Anterior cingulate cortex (tissue), 58 donors: Measurements from ENCODE around the gene LMAN2L.

Source experiments
- DNase-seq, 58 donors: peaks; one replicate each; lab custom pipeline; 2025; lab: John Stamatoyannopoulos, UW

LMAN2L gene, protein sequence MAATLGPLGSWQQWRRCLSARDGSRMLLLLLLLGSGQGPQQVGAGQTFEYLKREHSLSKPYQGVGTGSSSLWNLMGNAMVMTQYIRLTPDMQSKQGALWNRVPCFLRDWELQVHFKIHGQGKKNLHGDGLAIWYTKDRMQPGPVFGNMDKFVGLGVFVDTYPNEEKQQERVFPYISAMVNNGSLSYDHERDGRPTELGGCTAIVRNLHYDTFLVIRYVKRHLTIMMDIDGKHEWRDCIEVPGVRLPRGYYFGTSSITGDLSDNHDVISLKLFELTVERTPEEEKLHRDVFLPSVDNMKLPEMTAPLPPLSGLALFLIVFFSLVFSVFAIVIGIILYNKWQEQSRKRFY

DNA sequence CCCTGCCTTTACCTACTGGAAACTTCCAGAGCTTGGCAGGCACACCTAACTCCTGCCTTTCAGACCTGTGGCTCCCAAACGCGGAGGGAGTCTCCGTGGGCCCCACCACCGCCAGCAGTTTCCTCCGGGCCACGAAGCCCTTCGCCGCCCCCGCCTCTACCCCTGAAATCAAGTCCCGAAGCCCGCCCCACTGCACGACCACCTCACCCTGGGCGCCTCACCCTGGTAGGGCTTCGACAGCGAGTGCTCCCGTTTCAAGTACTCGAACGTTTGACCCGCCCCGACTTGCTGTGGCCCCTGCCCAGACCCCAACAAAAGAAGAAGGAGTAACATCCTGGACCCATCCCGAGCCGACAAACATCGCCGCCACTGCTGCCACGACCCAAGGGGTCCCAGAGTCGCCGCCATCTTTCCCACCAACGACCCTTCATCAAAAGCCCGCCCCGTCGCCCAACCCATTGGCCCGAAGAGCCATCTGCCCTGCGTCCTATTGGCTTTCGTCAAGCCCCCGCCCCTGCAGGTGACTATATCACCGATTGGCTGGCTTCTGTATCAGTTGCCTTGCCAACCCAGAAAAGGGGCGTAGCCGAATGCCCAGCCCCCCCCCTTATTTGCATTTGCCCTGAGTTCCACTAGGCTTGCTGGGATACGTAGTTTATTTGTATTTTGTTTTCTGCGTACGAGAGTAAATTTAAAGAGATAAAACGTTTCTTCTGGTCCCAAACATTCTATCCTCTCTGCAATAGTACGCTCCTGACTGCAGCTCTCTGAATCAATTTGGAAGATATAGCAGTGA, at the start of gene LMAN2L:
Gene LMAN2L (minus strand): TSS at position 432 of the 796 bp plus-strand sequence. CDS start 24 bp downstream, at position 408.
- DNase-seq = peak; percentile 82 to 99 (median 96)

DNA sequence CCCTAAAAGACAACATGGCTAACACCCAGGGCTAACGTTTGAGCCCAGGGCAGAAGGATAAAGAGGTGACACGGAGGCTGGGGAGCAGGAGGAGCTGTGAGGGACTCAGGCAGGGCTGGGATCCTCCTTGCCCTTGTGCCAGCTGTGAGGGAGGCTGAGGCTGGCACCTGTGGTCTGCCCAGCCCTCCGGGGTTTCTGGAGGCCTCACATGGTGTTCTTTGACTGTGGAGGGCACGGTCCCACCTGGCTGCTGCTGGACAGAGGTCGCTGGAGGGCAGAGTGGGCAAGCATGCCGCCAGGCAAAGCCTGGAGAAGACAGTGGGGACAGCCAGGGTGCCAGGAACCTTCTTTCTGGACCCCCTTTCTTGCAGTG, 49.4 kb upstream of the LMAN2L start:
- DNase-seq = no peak

DNA sequence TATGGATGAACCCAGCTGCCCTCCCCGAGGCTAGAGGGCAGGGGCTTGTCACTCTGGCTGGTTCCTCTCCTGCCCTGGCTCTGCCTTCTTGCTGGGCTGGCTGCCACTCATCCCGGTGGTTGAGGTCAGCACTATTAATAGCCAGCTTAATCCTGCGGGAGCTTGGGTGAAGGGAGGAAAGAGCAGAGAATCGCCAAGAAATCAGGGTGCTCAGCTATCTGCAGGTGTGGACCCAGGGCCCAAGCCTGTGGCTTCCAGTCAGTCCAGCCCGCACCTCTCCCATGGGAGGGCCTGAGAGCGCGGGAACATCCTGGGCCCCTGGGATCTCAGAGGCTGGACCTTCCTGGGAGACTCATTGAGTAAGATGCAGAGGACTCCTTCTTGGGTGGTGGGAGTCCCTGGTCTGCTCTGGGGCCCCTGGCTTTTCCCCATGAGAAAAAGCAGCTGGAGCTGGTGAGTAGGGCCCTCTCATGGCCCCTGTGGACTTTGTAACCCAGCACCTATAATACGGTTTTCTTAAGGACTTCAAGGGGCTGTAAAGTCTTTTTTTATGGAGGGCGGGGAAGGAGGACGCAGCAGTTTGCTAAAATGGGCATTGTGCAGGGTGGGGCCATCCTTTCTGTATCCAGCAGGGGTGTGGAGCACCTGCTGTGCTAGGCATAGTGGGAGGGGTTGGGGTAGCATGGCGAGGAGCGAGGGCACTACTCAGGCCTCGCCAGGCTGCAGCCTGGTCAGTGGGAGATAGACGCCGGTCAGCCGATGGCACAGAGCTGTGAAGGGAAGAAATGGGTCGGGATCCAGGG, 48.8 kb upstream of the LMAN2L start:
- peak in 20 of 58 donors; percentile 16 to 67 (median 40) for DNase-seq

DNA sequence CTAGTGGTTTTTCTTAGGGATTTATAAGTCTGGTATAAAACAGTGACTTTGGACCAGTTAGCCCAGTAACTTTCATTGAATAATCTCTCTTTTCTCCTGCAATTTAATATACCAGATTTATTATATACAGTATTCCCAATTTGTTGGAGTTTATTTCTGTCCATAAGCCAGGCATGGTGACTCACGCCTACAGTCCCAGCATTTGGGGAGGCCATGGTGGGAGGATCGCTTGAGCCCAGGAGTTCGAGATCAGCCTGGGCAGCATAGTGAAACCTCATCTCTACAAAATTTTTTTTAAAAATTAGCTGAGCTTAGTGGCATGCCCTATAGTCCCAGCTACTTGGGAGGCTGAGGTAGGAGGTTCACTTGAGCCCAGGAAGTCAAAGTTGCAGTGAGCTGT, 47.5 kb upstream of the LMAN2L start:
- no peak for DNase-seq

DNA sequence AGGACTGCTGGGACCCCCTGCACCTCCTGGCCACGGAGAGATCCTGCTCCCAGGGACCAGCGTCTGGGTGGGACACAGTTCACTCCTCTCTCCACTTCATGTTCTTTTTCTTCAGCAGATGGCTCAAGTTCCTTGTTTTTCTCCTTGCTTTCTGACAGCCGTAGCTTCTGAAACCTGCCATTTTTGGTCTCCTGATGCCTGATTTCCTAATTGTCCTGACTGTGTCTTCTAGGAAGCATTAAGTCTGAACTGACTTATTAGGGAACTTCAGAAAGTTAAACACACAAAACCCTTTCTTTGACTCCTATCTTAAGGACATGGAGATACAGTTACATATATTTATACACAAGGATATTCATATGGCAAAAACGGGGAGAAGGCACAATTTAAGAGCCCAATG, 43.5 kb upstream of the LMAN2L start:
- no peak for DNase-seq

DNA sequence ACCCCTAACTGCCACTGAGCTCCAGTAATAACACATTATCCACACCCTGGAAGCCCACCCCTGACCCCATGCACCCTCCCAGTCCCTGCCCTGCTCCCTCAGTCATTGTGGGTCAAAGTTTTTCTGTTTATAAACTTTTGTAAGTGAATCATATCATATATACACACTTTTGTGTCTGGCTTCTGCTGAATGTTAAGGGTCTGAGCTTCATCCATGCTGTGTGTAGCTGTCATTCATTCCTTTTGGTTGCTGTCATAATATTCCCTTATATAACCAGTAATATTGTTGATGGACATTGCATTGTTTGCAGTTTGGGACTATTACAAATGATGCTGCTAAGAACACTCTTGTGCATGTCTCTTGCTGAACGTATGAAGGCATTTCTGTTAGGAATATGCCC, 35.3 kb upstream of the LMAN2L start:
- no peak for DNase-seq

DNA sequence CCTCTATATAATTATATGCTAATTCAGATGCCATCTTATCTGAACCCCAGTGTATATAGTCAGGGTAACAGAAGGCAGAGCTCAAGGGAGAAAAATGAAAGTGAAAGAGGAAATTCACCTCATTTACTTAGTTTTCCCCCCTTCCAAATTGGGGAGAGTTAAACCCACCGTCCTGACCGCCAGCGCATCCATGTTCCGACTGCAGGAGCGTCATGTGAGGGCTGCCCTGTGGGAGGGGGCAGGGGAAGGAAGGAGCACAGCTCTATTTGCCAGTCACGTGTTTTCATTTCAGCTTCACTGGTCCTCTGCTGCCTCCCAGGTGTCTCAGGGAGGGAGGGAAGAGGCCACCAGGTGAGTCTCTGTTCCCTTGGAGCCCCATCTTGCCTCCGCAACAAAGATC, 34.1 kb upstream of the LMAN2L start:
- no peak for DNase-seq

DNA sequence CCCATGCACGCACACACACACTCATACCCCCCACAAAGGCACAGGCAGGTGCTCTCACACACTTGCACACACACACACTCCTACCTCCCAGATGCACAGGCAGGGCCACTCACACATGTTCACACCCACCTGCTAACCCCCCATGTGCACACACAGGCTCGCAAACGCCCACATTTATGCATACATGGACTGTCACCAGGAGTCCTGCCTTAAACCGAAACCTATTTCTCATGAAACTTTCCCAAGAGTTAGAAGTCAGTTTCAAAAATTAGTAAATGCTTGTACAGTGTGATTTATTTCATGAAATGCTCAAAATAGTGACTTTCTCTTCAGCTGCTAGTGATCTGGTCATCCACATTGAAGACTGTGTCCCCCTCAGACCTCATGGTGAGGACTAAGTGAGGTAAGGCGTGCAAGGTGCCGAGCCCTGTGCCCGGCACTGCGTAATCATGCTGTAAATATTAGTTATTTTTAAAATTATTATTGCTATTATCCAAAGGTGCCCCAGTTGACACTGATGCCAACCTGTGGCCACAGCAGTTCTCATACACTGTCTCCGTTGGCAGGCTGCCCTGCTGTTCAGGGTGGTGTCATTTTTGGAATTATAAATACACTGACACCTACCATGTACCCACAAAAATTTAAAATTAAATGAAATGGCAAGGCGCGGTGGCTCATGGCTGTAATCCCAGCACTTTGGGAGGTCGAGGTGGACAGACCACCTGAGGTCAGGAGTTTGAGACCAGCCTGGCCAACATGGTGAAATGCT, 33.2 kb upstream of the LMAN2L start:
- DNase-seq = no peak

DNA sequence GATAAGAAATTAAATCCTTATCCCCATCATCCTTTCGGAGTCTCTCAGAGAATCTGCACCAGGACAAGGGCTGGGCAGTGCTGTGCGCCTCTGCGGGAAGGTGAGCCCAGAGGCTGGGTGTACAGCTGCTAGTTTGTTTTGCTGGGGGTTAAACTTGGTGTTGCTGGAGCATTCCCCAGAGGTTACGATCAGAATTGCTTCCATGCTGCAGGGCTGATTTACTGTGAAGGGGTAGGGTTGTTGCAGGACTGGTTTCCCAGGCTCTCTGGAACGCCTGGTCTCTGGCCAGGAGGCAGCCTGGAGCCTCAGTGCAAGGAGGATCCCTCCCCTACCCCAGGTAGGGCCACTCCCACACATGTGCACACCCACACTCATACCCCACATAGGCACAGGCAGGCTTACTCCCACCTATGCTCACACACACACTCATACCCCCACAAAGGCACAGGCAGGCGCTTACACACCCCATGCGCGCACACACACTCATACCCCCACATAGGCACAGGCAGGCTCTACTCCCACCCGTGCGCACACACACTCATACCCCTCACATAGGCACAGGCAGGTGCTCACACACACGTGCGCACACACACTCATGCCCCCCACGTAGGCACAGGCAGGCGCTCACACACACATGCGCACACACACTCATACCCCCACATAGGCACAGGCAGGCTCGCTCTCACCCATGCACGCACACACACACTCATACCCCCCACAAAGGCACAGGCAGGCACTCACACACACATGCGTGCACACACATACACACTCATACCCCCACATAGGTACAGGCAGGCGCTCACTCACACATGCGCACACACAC, 32.1 kb upstream of the LMAN2L start:
- DNase-seq = no peak

DNA sequence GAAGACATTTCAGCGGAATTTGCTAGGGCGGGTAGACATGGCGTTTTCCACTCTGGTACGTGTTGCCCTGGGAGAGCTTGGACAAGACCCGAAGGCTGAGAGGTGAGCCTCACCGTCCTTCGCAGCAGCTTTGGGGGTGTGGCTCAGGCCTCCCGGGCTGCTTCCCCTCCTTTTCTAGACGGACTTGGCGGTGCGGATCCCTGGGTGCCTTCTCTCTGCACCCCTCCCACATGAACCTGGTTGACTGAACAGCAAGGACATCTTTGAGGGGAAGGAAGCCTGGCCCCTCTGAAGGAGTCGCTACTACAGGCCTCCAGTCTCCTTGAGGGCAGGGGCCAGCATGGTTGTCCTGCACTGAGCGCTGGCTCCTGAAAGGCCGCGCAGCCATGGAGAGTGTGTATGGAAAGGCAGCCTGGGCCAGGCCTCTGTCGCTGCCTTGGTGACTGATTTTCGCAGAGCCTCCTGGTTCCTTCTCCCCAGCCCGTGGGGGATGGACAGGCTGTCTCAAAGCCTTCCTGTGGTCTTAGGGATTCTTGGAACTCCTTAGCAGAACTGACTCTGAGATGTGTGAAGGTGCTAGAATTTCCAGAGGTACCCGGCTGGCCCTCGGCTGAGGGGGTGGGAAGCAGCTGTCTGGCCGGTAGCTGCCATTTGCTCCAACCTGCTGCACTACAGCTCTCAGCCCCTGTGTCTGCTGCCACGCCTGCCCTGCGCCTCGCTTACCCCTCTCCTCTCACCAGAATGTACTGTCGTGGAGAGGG, 30.8 kb upstream of the LMAN2L start:
- DNase-seq = no peak

DNA sequence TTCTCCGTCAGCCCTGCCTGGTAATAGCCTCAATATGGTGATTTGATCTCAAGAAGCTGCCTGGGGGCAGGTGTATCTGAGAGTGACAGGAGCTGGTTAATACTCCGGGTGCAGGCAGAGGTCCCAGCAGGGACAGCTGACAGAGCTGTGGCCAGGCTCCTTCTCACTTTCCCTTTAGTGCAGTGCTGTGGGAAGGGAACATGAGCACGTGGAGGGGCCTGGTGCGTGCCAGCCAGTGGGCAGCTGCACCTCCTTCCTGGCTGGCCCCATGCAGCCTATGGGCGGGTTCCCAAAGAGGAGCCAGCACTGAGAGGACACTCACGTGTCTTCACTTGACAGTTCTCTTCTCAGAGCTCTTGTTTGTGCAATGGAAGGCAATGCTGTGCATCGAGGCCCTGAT, 29.9 kb upstream of the LMAN2L start:
- DNase-seq = peak in 43 of 58 donors; percentile 15 to 73 (median 49)

DNA sequence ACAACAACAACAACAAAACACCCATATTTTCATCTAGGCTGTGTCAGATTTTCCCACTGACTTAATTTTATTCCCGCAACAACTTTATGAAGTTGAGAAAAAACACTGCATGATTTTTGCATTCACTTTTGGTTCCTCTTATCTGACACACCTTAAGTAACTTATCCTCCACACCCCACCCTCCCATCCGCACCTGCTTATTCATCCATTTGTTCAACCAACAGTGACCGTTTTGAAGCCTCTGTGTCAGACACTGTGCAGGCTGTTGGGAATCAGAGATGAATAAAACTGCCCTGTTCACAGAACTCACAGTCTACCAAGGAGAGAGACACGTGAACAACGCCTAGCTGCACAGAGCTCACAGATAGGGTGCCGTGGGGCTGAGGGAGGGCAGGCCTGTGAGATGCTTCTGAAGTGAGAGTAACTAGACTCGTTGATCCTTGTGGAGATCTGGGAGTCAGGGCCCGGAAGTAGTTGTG, 28.3 kb upstream of the LMAN2L start:
- DNase-seq = no peak

DNA sequence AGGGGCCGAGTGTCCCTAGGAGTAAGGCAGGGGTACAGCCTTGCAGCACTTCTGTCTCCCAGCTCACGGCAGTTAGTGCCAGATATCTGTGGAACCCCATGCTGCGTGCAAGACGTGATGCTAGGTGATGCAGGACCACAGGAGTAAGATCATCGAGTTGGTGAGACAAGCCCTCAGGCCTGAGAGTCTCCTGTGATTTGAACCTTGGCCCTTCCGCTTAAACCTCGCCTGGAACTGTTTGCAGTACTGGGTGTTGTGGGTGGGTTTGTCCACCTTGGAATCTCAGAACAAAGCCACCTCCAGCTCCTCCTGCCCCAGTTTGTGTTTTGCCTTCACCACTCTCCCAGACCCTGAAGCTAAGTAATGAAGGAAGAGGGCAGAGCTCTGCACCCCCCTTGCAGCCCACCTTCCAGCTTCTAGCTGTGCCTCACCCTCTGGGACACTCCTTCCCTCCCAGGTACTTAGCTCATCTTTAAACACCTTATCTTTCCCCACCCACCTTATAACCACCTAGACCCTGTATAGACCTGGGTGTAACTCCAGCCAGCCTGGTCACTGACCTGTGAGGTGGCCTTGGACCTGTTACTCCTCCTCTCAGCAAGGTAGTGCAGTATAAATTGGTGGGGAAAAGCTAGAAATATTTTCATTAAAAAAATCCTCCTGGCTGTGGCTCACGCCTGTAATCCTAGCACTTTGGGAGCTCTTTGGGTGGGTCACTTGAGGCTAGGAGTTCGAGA, 27.4 kb upstream of the LMAN2L start:
- no peak for DNase-seq

DNA sequence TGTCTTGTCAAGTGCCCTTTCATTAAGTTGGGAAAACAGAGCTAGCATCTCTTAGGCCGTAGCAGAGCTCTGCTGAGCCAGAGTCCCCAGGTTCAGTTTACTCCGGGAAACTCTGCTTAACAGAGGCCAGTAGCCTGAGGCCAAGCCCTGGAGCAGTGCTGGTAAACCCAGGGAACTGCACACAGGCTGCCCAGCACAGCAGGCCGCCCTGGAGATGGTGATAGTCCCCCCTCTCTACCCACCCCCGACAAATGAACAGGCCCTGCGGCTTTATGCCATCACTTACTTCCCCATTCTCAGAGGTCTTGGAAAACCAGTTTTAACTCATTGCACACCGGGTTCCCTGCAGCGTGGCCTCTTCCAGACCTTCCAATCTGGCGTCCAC, 24.4 kb upstream of the LMAN2L start:
- DNase-seq = peak in 8 of 58 donors; percentile 5 to 33 (median 24)

DNA sequence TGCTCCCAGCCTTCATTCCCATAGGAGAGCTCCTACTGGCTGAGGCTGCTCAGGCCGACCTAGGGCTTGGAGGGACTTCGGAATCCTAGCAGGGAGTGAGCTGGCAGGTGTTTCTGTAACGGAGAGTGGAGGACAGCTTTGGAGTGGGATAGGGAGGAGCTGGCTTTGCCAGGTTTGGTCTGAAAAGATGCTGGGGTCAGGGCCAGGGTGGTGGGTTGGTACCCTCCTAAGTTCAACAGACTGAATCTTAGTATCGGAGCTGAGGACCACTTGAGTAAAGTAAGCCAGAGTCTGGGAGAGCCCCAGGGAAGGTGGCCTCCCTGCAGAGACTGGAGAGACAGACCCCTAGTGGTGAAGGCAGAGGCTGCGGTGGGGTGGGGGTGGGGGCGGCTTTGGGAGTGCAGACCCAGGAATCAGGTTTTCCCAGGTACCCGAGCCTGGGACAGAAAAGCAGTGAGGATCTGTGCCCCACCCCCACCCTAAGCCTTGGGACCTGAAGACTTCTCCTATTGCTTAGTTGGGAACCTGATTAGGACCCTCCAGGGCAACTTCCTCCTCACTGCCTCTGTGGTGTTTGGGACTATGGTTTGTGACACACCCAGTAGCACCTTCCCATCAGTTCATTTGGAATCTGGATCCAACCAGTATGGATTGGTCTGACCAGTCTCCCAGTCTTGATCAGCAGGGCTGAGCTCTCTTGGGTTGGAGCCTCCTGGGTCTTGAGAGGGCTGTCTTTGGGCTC, 23.8 kb upstream of the LMAN2L start:
- peak in 13 of 58 donors; percentile 12 to 57 (median 33) for DNase-seq

DNA sequence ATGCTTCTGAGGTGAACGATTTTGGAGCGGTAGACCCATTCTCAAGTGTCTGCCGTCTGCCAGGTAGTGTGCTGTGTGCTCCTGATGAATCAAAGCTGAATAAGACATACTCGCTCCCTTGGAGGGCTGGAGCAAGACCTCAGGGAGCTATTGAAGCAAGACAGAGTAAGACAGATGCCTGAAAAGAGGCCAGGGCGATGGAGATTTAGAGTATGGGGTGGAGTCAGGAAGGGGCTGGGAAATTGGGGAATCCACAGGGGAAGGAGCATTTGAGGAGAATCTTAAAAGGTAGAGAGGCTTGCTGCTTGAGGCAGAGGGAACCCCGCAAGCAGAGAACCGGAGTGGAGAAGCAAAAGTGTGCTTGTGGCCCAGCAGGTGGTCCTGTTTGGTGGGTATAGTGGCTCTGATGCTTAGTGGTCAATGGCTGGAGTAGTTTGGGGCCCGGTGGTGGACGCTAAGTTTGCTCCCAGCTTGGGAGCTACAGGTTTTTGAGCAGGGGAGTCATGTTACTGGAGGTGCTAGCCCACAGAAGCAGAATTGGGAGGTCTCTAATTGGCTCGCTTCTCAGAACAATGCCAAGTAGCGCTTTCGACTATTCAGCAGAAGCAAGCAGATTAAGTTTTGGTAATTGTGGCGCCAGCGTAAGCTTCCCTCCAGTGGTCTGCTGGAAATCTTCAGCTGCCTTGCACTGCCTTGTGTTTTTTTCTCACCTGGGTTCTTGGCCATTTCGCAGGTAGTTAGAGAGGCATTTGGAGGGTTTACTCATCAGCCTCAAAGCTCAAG, 22.9 kb upstream of the LMAN2L start:
- peak in 3 of 58 donors; percentile 13 to 33 (median 23) for DNase-seq
